Loucy (cell line): ENCODE measurements around the gene CNDP2.

Experiments
- EZH2phosphoT487 ChIP-seq: fragments of 200-600 bp; IDR thresholded peaks from 2 replicates; pipeline ENCODE4 v1.6.1; 2018; ENCODE audit warnings: antibody characterized with exemption, mild to moderate bottlenecking, moderate library complexity, borderline replicate concordance
- TF ChIP-seq, protein P1 (sequence below): fragments of 200-600 bp; sonication (generic); conservative IDR thresholded peaks from 2 replicates; pipeline ENCODE4 v1.5.1; 2014; ENCODE audit warnings: mild to moderate bottlenecking, antibody characterized with exemption, low read length

DNA sequence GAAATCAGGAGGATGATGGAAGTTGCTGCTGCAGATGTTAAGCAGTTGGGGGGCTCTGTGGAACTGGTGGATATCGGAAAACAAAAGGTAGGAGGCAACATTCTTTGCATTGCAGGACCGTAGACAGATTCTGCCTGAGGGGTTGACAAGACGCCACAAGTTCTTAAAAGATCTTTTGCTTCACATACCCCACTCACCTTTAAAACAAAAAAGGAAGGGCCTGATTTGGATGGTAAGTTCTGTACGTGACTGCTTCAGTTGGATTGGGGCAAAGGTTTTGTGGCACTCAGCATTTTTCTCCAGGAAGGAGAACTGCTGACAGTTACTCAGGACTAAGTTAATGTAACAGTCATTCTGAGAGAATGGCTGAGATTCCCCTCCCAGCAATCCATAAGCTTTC, 5.2 kb downstream of the CNDP2 start:
- TF ChIP-seq, protein P1, sequence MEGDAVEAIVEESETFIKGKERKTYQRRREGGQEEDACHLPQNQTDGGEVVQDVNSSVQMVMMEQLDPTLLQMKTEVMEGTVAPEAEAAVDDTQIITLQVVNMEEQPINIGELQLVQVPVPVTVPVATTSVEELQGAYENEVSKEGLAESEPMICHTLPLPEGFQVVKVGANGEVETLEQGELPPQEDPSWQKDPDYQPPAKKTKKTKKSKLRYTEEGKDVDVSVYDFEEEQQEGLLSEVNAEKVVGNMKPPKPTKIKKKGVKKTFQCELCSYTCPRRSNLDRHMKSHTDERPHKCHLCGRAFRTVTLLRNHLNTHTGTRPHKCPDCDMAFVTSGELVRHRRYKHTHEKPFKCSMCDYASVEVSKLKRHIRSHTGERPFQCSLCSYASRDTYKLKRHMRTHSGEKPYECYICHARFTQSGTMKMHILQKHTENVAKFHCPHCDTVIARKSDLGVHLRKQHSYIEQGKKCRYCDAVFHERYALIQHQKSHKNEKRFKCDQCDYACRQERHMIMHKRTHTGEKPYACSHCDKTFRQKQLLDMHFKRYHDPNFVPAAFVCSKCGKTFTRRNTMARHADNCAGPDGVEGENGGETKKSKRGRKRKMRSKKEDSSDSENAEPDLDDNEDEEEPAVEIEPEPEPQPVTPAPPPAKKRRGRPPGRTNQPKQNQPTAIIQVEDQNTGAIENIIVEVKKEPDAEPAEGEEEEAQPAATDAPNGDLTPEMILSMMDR: no peak
- no peak for TF ChIP-seq EZH2phosphoT487
